Measurements from ENCODE around the gene SCIMP.
A peak's percentile ranks its signal among the peaks of the same experiment; 100 is the strongest.

Gene SCIMP

GRCh38 chr17:5234645-5235576 is at the start of gene SCIMP:
Gene SCIMP (minus strand): TSS chr17:5234860. CDS start chr17:5234755, 105 bp downstream.
- TF ChIP-seq TARDBP (IDR thresholded peaks at IDR 0.05) (no peak), FOXK2 (IDR thresholded peaks at IDR 0.05) (no peak), CTBP1 (IDR thresholded peaks at IDR 0.05; ENCODE audit: borderline replicate concordance) (no peak), ZNF384 (IDR thresholded peaks at IDR 0.05) (no peak), FOXA1 (IDR thresholded peaks at IDR 0.05) (no peak), HDGF (IDR thresholded peaks at IDR 0.05; ENCODE audit: borderline replicate concordance) (no peak), SP1 (IDR thresholded peaks at IDR 0.05) (no peak), SUZ12 (IDR thresholded peaks at IDR 0.05) (no peak), ARNT (IDR thresholded peaks at IDR 0.05) (no peak), L3MBTL2 (conservative IDR thresholded peaks at IDR 0.05) (no peak), ELF4 (IDR thresholded peaks at IDR 0.05) (no peak), FOXM1 (IDR thresholded peaks at IDR 0.05; ENCODE audit: borderline replicate concordance) (no peak), NFRKB (IDR thresholded peaks at IDR 0.05) (no peak), PKNOX1 (IDR thresholded peaks at IDR 0.05) (no peak), LEF1 (IDR thresholded peaks at IDR 0.05; ENCODE audit: borderline replicate concordance) (no peak), BHLHE40 (IDR thresholded peaks at IDR 0.05; ENCODE audit: borderline replicate concordance) (no peak)
- ChIA-PET POLR2A (no interaction called here), CTCF (no interaction called here)
- DNase-seq (ENCODE audit: extremely low spot score), result no peak

GRCh38 chr17:5283571-5284315 is 49.1 kb upstream of the SCIMP start:
- ChIA-PET POLR2A (interaction anchor here (0.7 kb wide), 1 partner anchor 18 kb away, joined by 4 read pairs; no protein-coding TSS in a partner anchor), CTCF (no interaction called here)
- DNase-seq (ENCODE audit: extremely low spot score), result no peak
- TF ChIP-seq FOXM1 (IDR thresholded peaks at IDR 0.05; ENCODE audit: borderline replicate concordance) (no peak), SUZ12 (IDR thresholded peaks at IDR 0.05) (no peak), FOXK2 (IDR thresholded peaks at IDR 0.05) (no peak)

GRCh38 chr17:5282642-5283217 is 48.1 kb upstream of the SCIMP start:
- DNase-seq (ENCODE audit: extremely low spot score), result no peak
- CTCF ChIA-PET, result no interaction called here
- POLR2A ChIA-PET, result interaction anchor here (0.7 kb wide), 1 partner anchor 19 kb away, joined by 4 read pairs; no protein-coding TSS in a partner anchor
- TF ChIP-seq L3MBTL2 (conservative IDR thresholded peaks at IDR 0.05) (peak; percentile 21; the same call in 1 of the 2 replicates), ZNF384 (IDR thresholded peaks at IDR 0.05) (no peak), BHLHE40 (IDR thresholded peaks at IDR 0.05; ENCODE audit: borderline replicate concordance) (no peak)

GRCh38 chr17:5281814-5282641 is 47.4 kb upstream of the SCIMP start, which contains the start of gene RABEP1:
Gene RABEP1 (plus strand): TSS chr17:5282284. CDS start chr17:5282487, 203 bp downstream.
- DNase-seq (ENCODE audit: extremely low spot score), result peak; percentile 94
- CTCF ChIA-PET, result interaction anchor here (0.6 to 0.9 kb wide), 3 partner anchors 83 to 1396 kb away, joined by 3 to 4 read pairs (median 3); no protein-coding TSS in a partner anchor
- POLR2A ChIA-PET, result interaction anchor here (0.8 to 1.2 kb wide), 6 partner anchors 8 to 26 kb away, joined by 3 to 6 read pairs (median 4); no protein-coding TSS in a partner anchor
- TF ChIP-seq SUZ12 (IDR thresholded peaks at IDR 0.05), result no peak
- 0 out of 2 replicates have a peak, but pooled peaks have one; percentile 19 for TF ChIP-seq ZNF384 (IDR thresholded peaks at IDR 0.05)
- TF ChIP-seq LEF1 (IDR thresholded peaks at IDR 0.05; ENCODE audit: borderline replicate concordance), result 0 out of 2 replicates have a peak, but pooled peaks have one; percentile 58

- DNase-seq (ENCODE audit: extremely low spot score), result no peak
- POLR2A ChIA-PET, result interaction anchor here (0.6 kb wide), 1 partner anchor 24 kb away, joined by 3 read pairs; no protein-coding TSS in a partner anchor
- CTCF ChIA-PET, result interaction anchor here (0.6 kb wide), 1 partner anchor 542 kb away, joined by 4 read pairs; no protein-coding TSS in a partner anchor
These were observed 37.7 kb upstream of the SCIMP start for GRCh38 chr17:5272322-5272721.

More at GRCh38 chr17:5272322-5272721, 37.7 kb upstream of the SCIMP start:
- TF ChIP-seq PKNOX1 (IDR thresholded peaks at IDR 0.05) (no peak), CTBP1 (IDR thresholded peaks at IDR 0.05; ENCODE audit: borderline replicate concordance) (no peak), FOXK2 (IDR thresholded peaks at IDR 0.05) (no peak), ELF4 (IDR thresholded peaks at IDR 0.05) (no peak), SP1 (IDR thresholded peaks at IDR 0.05) (no peak), FOXM1 (IDR thresholded peaks at IDR 0.05; ENCODE audit: borderline replicate concordance) (no peak), ARNT (IDR thresholded peaks at IDR 0.05) (no peak), L3MBTL2 (conservative IDR thresholded peaks at IDR 0.05) (no peak), SUZ12 (IDR thresholded peaks at IDR 0.05) (no peak)

Measured in HEK293T (cell line).